ENCODE measurements around the gene ABCD2.

DNA sequence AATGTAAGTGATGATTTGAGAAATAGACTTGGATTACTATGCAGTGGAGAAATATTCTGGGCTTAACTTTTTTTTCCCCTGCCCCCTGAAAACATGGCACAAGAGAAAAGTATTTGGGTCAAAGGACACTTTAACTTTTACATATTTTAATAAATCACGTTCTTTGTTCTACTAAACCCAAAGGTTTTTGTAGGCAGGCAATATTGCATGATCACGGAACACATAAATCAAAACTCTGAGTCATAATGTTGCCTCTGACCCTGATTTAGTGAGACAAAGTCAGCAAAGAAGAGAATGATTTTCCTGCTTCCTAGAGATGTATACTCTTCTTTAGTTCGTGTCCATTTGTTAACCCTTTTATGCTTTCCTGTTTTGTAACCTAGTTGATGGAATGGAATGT lies 38.0 kb downstream of the ABCD2 start:
- TF ChIP-seq, protein P1, sequence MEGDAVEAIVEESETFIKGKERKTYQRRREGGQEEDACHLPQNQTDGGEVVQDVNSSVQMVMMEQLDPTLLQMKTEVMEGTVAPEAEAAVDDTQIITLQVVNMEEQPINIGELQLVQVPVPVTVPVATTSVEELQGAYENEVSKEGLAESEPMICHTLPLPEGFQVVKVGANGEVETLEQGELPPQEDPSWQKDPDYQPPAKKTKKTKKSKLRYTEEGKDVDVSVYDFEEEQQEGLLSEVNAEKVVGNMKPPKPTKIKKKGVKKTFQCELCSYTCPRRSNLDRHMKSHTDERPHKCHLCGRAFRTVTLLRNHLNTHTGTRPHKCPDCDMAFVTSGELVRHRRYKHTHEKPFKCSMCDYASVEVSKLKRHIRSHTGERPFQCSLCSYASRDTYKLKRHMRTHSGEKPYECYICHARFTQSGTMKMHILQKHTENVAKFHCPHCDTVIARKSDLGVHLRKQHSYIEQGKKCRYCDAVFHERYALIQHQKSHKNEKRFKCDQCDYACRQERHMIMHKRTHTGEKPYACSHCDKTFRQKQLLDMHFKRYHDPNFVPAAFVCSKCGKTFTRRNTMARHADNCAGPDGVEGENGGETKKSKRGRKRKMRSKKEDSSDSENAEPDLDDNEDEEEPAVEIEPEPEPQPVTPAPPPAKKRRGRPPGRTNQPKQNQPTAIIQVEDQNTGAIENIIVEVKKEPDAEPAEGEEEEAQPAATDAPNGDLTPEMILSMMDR (IDR thresholded peaks at IDR 0.05) = no peak
- no peak for TF ChIP-seq POLR2A (IDR thresholded peaks at IDR 0.05)

Data from upper lobe of left lung (tissue), 4 donors.